Testis (tissue), 2 donors: ENCODE data around the gene LDLRAD4.

ENCODE experiments used
- CTCF ChIP-seq, 3 experiments: fragments of 450-650 bp in 2 of 3; fragments of 200-600 bp in 1 of 3; sonication (generic) in 1 of 3; IDR thresholded peaks; one replicate each; pipeline ENCODE4 v1.5.1; 2016 to 2019; ENCODE audit warnings: antibody characterized with exemption in 3 of 3, mild to moderate bottlenecking in 2 of 3, moderate library complexity in 1 of 3
- POLR2A ChIP-seq: fragments of 450-650 bp; IDR thresholded peaks from one replicate; pipeline ENCODE4 v1.6.1; 2017; ENCODE audit warnings: antibody characterized with exemption, mild to moderate bottlenecking, moderate library complexity

GRCh38 chr18:13473751-13474150 is 255.2 kb downstream of the LDLRAD4 start:
- TF ChIP-seq CTCF (IDR thresholded peaks at IDR 0.05), result no peak
- no peak for TF ChIP-seq POLR2A
